Immature natural killer cell (primary cell): ENCODE data around the gene HOXC13. TPM values are rescaled to one million over a fixed set of nuclear protein-coding genes. Genes with fewer than 3 reads are reported as not detected.
A peak's percentile ranks its signal among the peaks of the same experiment; 100 is the strongest.

Source experiments
- DNase-seq, 3 donors: peaks; one replicate each; pipeline ENCODE4 v3.0.0; 2022; ENCODE audit warnings: mixed read lengths in 1 of 3
- H3K27ac Mint-ChIP-seq, 6 donors: one replicate each; pipeline ENCODE4 v1.8.0; 2020; ENCODE audit warnings: mixed read lengths in 6 of 6, mild to moderate bottlenecking in 5 of 6, inconsistent platforms in 4 of 6, moderate library complexity in 3 of 6
- H3K27me3 Mint-ChIP-seq, 3 donors: one replicate each; pipeline ENCODE4 v1.8.0; 2020 to 2021; ENCODE audit warnings: low read depth in 3 of 3, mild to moderate bottlenecking in 3 of 3, mixed read lengths in 3 of 3, moderate library complexity in 3 of 3, inconsistent platforms in 1 of 3
- H3K36me3 Mint-ChIP-seq, 3 donors: one replicate each; pipeline ENCODE4 v1.8.0; 2020; ENCODE audit warnings: mixed read lengths in 3 of 3, inconsistent platforms in 2 of 3, mild to moderate bottlenecking in 2 of 3
- H3K4me1 Mint-ChIP-seq, 2 donors: one replicate each; pipeline ENCODE4 v1.8.0; 2020; ENCODE audit warnings: inconsistent platforms in 2 of 2, mild to moderate bottlenecking in 2 of 2, mixed read lengths in 2 of 2, moderate library complexity in 1 of 2
- H3K4me3 Mint-ChIP-seq, 5 donors: one replicate each; pipeline ENCODE4 v1.8.0; 2020; ENCODE audit warnings: mild to moderate bottlenecking in 5 of 5, mixed read lengths in 5 of 5, inconsistent platforms in 3 of 5, moderate library complexity in 3 of 5
- H3K9me3 Mint-ChIP-seq, 6 donors: one replicate each; pipeline ENCODE4 v1.8.0; 2020; ENCODE audit warnings: mild to moderate bottlenecking in 6 of 6, mixed read lengths in 6 of 6, inconsistent platforms in 4 of 6, moderate library complexity in 3 of 6
- polyA plus RNA-seq, 3 donors: library from polyadenylated mRNA; unstranded; fragments of 300-500 nt; fragmentation: Illumina TruSeq; gene quantifications; one replicate each; pipeline ENCODE4 v1.2.3, GENCODE V29; 2021

Gene HOXC13, protein sequence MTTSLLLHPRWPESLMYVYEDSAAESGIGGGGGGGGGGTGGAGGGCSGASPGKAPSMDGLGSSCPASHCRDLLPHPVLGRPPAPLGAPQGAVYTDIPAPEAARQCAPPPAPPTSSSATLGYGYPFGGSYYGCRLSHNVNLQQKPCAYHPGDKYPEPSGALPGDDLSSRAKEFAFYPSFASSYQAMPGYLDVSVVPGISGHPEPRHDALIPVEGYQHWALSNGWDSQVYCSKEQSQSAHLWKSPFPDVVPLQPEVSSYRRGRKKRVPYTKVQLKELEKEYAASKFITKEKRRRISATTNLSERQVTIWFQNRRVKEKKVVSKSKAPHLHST
- not detected for polyA plus RNA-seq

DNA sequence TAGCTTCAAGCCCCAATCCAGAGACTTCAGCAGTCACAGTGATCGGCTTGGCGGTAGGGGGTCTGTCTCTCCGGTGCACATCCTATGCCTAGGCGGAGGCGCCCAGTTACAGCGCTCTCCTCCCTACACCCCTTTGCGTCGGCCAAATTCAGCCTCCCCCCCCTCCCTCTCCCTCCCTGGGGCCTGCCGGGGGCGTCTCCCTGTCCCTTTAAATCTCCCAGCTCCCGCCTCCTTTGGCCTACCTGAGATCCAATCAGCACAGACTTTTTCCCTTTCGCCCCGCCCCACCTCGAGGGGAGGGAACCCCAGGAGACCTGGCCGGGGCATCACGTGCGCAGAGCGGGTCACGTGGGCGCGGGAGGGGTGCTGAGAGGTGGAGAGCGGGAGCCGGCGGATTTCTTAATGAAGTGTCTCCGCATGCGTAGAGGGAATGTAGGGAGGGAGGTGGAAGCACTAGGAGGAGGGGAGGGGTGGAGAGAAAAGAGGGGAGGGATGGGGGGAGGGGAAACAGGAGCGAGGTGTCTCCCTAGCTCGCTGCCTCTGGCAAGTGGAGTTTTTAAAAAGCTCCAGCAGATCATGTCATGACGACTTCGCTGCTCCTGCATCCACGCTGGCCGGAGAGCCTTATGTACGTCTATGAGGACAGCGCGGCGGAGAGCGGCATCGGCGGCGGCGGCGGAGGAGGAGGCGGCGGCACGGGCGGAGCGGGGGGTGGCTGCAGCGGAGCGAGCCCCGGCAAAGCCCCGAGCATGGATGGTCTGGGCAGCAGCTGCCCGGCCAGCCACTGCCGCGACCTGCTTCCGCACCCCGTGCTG is at the start of gene HOXC13:
TSS of gene HOXC13 (plus strand) at position 506 of the 815 bp plus-strand sequence. CDS start at position 582, 76 bp downstream.
- H3K9me3 Mint-ChIP-seq: no peaks in the 10 kb centered on the region
- H3K27me3 Mint-ChIP-seq: peaks cover 33 to 62% (median 55%) of the 10 kb centered on the region in 3 donors
- no peak within 1 kb of the TSS for H3K27ac Mint-ChIP-seq
- peaks cover 0 to 3% (median 0%) of the 10 kb centered on the region in 3 donors for H3K36me3 Mint-ChIP-seq
- DNase-seq: peak in 1 of 3 donors; percentile 24
- peaks cover 0 to 4% of the 10 kb centered on the region in 2 donors for H3K4me1 Mint-ChIP-seq
- H3K4me3 Mint-ChIP-seq: peak within 1 kb of the TSS in 4 of 5 donors; percentile 12 to 52 (median 42)

DNA sequence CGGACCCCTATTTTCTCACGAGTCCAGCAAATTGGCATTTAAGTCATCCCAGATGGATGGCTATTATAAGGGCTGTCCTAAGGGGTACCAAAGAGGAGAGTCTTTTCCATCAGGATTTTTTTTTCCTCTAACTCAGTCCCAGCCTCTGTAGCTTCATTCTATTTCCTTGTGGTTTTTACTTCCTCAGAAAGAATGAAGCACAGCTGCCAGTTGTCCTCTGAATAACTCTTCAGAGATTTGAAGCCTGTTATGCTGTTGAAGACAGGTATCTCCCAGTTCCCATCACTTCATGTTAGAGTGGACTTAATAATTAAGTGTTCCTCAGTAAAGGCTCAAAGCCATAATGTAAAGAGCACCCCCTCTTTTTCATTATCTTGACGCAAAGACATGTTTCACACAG is 48.5 kb upstream of the HOXC13 start:
- no peak overlapping the region for H3K27ac Mint-ChIP-seq
- no peak for DNase-seq
- H3K27me3 Mint-ChIP-seq: peaks cover 10 to 15% (median 11%) of the 10 kb centered on the region in 3 donors
- H3K4me1 Mint-ChIP-seq: no peaks in the 10 kb centered on the region
- H3K9me3 Mint-ChIP-seq: no peaks in the 10 kb centered on the region
- H3K4me3 Mint-ChIP-seq: no peak overlapping the region
- no peaks in the 10 kb centered on the region for H3K36me3 Mint-ChIP-seq

DNA sequence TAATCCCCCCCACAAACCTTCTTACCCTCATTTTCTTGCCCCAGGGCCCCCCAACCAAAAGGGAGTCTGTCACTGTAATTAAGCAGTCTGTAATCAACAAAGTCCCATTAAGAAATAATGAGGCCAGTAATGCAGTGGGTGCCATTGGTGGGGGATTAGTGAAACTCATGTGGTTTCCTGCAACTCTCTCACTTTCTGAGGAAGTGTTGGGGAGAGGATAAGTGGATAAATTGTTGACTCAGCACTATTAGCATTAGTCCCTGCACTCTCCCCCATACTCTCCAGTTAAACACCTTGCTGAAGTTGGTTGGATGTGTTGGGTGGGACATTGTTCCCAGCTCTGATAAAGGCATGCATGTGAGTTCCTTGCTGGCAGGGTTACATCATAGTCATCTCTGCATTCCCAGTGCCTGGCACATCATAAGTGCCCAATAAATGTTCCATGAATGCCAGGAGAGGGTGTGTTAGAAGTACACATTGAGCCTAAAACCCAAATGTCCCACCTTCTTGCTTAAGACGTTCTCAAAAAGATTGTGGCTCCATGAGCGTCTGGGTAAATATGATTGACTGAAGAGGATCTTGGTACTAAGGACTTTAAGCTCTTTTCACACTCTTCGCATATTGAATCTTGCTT is 45.8 kb upstream of the HOXC13 start:
- H3K27ac Mint-ChIP-seq: no peak overlapping the region
- H3K4me1 Mint-ChIP-seq: no peaks in the 10 kb centered on the region
- no peak for DNase-seq
- H3K4me3 Mint-ChIP-seq: no peak overlapping the region
- peaks cover 9 to 25% (median 18%) of the 10 kb centered on the region in 3 donors for H3K27me3 Mint-ChIP-seq
- no peaks in the 10 kb centered on the region for H3K36me3 Mint-ChIP-seq
- no peaks in the 10 kb centered on the region for H3K9me3 Mint-ChIP-seq

DNA sequence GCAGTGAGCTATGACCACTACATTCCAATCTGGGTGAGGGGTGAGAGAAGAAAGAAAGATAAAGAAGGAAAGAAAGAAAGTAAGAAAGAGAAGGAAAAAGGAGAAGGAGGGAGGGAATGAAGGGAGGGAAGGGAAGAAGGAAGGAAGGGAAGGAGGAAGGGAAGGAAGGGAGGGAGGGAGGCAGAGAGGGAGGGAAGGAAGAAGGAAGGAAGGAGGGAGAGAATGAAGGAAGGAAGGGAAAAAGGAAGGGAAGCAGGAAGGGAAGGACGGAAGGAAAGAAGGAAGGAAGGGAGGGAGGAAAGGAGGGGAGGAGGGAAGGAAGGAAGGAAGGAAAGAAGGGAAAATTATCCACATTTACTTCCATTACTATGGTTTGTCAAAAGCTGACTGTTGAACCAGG is 39.4 kb upstream of the HOXC13 start:
- Mint-ChIP-seq H3K36me3 (no peaks in the 10 kb centered on the region), H3K4me3 (no peak overlapping the region), H3K27me3 (peaks cover 9 to 39% (median 11%) of the 10 kb centered on the region in 3 donors), H3K4me1 (no peaks in the 10 kb centered on the region), H3K9me3 (peaks cover 0 to 2% (median 0%) of the 10 kb centered on the region in 6 donors), H3K27ac (no peak overlapping the region)
- DNase-seq: no peak

DNA sequence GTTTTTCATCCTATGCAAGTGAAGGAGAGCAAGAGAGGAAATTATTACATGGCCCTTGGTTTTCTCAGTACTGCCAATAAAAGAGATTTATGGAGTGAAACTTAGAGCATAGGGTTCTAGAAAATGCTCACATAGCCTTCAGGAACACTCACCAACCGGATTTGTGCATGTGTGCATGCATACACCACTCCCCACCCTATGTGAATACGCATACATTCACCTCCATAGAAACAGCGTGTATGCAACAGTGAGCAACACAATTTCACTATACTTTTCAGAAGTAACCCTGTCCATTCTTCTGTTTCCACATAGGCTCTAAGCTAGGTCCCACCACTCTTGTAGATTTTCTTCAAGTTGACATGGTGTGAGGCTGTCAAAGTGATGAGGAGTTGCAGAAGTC is 31.5 kb upstream of the HOXC13 start:
- Mint-ChIP-seq H3K27me3 (peaks cover 3 to 12% (median 9%) of the 10 kb centered on the region in 3 donors), H3K4me3 (no peak overlapping the region), H3K9me3 (no peaks in the 10 kb centered on the region), H3K27ac (no peak overlapping the region), H3K36me3 (no peaks in the 10 kb centered on the region), H3K4me1 (no peaks in the 10 kb centered on the region)
- no peak for DNase-seq

DNA sequence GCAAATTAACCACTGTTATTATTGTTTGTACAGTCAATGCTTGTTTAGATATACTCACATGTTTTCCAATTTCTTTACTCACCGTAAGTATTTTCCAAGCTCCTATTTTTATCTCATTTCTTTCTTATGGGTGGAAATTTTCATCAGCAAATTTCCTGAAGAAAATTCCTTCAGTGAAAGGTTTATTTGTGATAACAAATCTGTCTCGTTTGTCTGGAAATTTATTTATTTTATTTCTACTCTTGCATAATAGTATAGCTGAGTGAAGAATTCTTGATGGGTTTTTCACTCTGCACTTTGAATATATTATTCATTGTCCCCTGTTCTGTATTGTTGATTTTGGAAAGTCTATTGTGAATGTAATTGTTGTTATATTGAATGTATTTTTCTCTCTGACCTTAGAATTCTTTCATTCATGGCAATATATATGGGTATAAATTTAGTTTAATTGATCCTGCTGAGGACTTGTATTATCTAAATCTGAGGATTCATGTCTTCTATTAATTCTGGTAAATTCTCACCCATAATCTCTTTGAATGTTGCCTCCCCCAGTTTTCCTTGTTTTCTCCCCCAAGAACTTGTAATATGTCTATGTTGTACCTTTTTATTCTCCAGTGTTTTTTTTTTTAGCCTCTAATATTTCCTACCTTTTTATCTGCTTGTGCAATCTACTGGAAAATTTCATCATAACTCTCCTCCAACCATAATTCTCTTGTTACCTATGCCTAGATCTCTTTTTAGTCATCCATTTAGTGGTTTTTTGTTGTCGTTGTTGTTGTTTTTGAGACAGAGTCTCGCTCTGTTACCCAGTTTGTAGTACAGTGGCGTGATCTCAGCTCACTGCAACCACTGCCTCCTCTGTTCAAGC is 21.6 kb upstream of the HOXC13 start:
- Mint-ChIP-seq H3K27ac (no peak overlapping the region), H3K4me3 (no peak overlapping the region), H3K4me1 (no peaks in the 10 kb centered on the region), H3K27me3 (peaks cover 4 to 21% (median 10%) of the 10 kb centered on the region in 3 donors), H3K9me3 (no peaks in the 10 kb centered on the region), H3K36me3 (no peaks in the 10 kb centered on the region)
- DNase-seq: no peak

DNA sequence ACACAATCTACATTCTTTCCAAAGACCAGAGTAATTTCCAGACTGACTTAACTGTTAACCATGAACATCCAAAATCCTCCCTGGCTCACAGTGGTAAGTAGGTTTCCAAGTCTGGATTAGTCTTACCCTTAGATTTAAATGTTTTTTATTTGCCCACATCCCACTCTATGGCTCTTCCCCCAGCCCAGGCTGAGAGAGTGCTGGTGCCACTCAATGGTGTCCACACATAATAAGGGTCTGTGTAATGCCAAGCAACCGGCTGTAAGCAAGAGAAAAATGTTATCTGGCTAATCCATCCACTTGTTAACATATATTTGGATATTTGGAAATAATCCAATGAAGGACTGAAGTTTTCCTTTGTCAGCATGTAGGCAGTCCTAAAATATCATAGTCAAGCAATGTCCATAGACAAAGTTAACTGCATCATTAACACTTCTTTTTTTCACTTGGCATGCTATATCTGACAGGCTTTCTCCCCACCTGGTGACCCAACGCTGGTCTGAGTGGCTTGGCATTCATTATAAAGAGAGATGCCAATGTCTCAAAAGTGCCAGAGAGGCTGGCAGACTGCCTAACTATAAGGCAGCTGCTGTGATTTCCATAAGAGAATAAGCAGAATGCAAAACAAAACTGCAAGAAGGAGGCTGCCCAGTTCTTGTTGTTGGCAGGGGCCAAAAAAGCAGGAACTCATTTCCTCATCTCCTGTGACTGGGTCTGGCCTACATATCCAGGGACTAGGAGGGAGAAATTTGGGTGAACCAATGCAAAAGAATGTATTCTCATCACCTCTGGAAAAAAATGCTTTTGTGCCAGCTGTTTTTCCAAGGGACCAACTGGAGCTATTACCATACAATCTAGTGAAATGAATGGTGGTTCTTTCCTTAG is 13.9 kb upstream of the HOXC13 start:
- no peaks in the 10 kb centered on the region for H3K36me3 Mint-ChIP-seq
- peaks cover 0 to 2% of the 10 kb centered on the region in 2 donors for H3K4me1 Mint-ChIP-seq
- peaks cover 24 to 59% (median 48%) of the 10 kb centered on the region in 3 donors for H3K27me3 Mint-ChIP-seq
- DNase-seq: no peak
- H3K27ac Mint-ChIP-seq: no peak overlapping the region
- H3K9me3 Mint-ChIP-seq: no peaks in the 10 kb centered on the region
- no peak overlapping the region for H3K4me3 Mint-ChIP-seq

DNA sequence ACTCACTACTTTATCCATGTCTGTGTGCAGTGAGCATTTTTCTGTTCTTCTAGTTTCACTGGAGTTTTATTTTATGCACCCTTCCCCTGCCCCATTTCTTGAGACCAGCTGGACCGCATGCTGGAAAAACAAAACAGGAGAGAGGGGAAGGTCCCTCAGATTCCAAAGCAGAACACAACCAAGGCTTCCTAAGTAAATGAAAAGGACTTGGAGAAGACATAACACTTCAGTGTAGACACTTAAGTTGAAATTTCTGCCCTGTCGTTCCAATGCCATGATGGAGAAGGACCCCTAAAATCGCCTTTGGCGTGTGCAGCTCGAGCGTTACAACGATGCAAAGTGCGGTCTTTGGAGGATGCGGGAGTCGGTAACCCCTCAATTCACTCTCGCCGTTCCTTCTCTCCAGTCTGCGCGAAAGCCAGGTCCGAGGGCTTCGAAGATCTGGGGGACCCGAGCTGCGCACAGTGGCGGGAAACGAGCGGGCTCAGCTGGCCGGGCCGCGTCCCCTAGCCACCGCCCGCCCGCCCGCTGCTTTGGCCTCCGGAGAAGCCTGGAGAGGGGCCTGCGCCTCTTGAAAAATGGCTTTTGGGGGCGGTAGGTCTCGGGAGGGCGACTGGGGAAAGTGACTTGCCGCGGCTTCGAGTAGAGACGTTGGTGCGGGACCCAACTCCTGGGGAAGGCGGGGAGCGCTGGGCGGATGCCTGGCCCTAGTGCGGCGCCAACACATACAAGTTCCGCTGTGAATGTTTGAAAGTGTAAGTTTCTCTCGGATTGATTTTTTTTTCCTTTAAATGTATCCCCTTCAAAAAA is 11.2 kb upstream of the HOXC13 start:
- no peak overlapping the region for H3K27ac Mint-ChIP-seq
- H3K27me3 Mint-ChIP-seq: peaks cover 33 to 61% (median 52%) of the 10 kb centered on the region in 3 donors
- DNase-seq: no peak
- H3K4me3 Mint-ChIP-seq: no peak overlapping the region
- no peaks in the 10 kb centered on the region for H3K9me3 Mint-ChIP-seq
- H3K4me1 Mint-ChIP-seq: peaks cover 0 to 2% of the 10 kb centered on the region in 2 donors
- no peaks in the 10 kb centered on the region for H3K36me3 Mint-ChIP-seq

DNA sequence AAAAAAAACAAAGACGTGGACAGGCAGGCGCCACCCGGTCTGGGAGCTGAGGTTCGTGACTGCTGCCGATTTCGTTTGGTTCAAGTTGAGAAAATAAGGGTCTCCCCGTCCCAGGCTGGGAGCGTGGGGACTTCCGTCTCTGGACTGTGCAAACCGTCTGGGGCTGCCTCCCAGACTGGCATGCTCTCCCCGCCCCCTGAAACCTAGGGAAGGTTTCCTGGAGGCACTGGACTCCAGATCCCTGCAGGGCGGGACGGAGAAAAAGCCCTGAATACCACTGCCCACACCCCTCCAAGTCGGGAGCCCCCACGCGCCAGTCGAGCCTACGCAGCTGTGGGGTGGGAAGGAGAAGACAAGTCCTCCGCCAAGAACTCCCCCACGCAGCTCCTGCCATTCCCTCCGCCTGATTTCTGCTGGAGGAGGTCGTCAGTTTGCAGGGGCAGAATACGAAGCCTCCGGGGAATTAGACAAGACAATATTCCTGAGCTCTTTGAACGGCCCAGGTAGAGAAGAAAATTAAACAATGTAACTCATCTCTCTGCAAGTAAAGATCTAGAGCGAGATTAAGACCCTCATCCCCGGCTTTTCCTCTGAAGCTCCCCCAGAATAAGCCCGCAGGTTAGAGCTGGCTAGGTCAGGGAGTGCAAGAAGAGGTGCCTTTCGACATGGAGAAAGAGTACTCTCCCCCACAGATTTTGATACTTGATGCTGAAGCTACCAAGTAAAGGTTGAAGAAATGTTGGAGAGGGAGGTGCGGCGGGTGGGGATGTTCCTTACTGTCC is 10.4 kb upstream of the HOXC13 start:
- Mint-ChIP-seq H3K4me1 (peaks cover 0 to 2% of the 10 kb centered on the region in 2 donors), H3K27me3 (peaks cover 35 to 56% (median 49%) of the 10 kb centered on the region in 3 donors), H3K36me3 (no peaks in the 10 kb centered on the region), H3K27ac (no peak overlapping the region), H3K4me3 (peak overlapping the region in 1 of 5 donors; percentile 34), H3K9me3 (no peaks in the 10 kb centered on the region)
- DNase-seq: no peak

DNA sequence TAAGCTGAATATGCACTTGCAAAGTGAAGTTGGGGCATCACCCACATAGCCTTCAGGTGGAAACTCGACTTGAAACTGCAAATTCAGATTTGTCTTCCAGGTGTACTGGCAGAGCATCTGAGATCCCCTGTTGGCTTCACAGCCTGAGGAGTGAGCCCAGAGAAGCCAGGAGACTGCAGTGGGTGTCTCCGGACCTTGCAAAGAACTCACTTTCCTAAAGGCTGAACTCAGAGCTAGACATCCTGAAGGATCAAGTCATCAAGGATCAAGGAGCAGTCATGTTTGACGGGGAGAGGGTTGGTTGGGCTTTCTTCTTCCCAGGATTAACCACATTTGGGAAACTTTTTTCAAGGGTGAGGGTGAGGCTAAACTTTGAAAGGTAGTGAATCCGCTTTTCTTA is 9.1 kb upstream of the HOXC13 start:
- no peaks in the 10 kb centered on the region for H3K9me3 Mint-ChIP-seq
- DNase-seq: no peak
- H3K4me3 Mint-ChIP-seq: no peak overlapping the region
- no peaks in the 10 kb centered on the region for H3K36me3 Mint-ChIP-seq
- no peak overlapping the region for H3K27ac Mint-ChIP-seq
- peaks cover 36 to 54% (median 49%) of the 10 kb centered on the region in 3 donors for H3K27me3 Mint-ChIP-seq
- peaks cover 0 to 2% of the 10 kb centered on the region in 2 donors for H3K4me1 Mint-ChIP-seq

DNA sequence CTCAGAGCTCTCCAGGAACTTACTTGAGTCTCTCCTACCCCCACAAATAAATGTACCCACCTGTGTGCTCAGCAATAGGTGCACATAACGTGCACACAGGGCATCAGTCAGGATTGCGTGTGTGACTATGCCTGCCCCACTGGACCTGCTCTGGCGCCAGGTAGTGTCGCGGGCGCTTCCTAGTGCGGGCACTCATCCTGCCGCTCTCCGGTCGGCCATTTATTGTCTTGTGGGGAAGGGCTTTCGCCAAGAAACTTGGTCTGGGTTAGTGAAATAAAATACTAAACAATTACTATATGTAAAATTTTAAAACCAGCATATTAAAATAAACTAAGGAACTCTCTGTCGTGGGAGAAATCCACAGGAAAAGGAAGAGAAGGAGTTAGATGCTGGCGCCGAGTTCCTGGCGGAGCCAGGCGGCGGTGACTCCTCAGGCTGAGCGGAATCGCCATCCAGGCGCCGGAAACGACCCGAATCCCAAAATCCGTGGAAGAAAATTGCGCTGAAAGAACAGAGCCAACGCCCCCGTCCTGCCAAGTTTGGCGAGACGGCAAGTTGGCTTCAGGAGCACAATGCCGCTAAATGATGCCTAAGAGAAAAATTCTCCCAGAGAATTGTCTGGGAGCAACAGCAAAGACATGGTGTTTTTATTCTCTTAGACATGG is 7.9 kb upstream of the HOXC13 start:
- H3K9me3 Mint-ChIP-seq: no peaks in the 10 kb centered on the region
- H3K4me1 Mint-ChIP-seq: peaks cover 0 to 2% of the 10 kb centered on the region in 2 donors
- no peak overlapping the region for H3K4me3 Mint-ChIP-seq
- no peak overlapping the region for H3K27ac Mint-ChIP-seq
- no peak for DNase-seq
- no peaks in the 10 kb centered on the region for H3K36me3 Mint-ChIP-seq
- peaks cover 43 to 58% (median 56%) of the 10 kb centered on the region in 3 donors for H3K27me3 Mint-ChIP-seq
